Activated CD8-positive, alpha-beta memory T cell treated with anti-CD3 and anti-CD28 coated beads for 48 hours (primary cell): ENCODE results near the gene SH3RF3.

Experiments
- DNase-seq, 3 experiments: peaks; one replicate each; pipeline ENCODE4 v3.0.0-alpha.2; 2020; ENCODE audit warnings: low read depth in 2 of 3, low spot score in 2 of 3

Gene SH3RF3

GRCh38 chr2:109428281-109428680, 299.3 kb downstream of the SH3RF3 start:
- DNase-seq, result no peak

DNA sequence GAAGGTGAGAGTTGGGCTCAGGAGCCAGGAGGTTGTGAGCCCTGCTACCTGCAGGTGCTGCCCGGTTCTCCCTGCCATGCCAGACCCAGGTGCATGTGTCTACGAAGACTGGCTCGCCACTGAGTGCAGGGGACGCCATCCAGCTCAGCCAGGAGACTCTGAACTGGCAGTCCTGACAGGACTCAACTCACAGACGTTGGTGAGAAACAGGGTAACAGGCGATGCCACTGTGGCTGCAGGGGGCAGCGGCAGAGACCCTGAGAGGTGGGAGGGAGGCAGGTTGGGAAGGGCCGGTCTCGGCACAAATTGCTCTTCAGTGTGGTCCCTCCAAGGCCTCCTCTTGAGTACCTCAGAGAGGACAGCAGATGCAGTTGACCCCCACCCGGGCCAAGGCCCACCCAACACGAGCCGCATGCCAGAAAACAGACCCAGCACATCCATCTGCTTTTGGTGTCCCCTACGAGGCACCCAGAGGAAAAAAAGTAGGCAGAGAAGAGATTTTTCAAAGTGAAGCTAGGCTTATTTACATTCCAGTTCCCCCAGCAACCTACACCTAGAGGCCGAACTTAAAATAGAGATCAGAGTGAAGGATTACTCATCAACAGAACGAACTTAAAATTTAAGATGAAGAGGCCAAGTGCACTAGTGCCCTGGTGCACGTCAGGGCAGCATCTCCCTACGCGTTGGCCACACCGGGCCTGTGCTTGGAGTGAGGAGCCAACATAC, 300.0 kb downstream of the SH3RF3 start:
- DNase-seq, result no peak

GRCh38 chr2:109429567-109430328, 300.7 kb downstream of the SH3RF3 start:
- DNase-seq, result no peak

DNA sequence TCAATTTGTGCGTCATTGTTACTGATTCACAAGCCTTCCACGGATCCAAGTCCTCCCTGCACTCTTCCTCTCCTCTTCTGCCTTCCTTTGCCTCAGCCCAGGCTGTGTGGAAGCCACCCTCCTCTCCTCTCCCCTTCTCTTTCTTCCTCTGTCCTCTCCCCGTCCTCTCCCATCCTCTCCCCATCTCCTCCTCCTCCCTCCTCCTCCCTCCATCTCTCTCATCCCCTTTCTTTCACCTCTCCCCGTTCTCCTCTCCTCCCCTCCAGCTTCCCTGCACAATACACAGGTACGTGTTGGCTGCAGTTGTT, 301.3 kb downstream of the SH3RF3 start:
- no peak for DNase-seq

DNA sequence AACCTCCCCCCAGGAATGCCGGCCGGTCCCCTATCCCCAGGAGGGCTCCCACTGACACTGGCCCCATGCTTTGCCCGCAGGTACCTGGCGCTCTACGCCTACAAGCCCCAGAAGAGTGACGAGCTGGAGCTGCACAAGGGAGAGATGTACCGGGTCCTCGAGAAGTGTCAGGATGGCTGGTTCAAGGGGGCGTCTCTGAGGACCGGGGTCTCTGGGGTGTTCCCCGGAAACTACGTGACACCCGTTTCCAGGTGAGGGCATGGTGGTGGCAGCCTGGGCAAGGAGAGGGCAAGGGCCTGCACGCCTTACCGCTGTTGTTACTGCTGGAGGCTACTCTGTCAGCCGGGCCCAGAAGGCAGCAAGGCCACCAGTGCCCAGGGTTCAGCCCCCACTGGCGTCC, 303.4 kb downstream of the SH3RF3 start:
- DNase-seq, result no peak

DNA sequence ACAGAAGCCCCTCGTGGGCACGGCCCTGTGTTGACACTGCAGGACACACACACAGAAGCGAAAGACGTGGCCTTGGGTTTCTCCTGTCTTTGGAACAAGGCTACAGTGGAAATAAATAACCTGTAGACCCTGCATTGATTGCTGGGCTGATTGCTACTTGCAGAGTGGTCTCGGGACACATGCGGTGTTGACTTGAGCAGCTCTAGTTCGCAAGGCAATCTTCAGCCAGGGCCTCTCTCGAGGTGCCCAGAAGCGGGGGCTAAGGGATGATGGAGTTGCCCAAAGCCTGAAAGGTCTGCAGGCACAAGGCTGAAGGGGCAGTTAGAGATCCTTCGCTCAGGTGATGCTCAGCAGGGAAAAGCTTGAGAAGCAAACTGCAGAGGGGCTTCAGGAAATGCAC, 304.5 kb downstream of the SH3RF3 start:
- no peak for DNase-seq

DNA sequence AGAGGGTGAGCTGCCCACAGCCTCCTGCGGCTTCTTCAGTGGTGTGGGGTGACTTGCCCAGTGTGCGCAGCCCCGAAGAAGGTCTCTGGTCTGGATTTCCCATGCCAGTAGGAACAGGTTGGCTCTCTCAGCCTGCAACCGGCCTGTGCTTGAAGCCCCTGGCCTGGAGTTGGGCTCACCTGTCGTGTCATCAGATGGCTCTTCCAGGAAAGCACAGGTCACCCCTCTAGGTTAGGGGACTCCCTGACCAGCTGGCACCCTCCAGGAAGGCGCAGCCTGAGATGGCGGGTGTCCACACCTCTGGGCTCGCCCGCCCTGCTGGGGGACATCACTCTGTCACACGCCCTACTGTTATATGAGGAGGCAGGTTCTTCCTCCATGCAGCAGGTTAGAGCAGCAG, 304.9 kb downstream of the SH3RF3 start:
- no peak for DNase-seq

DNA sequence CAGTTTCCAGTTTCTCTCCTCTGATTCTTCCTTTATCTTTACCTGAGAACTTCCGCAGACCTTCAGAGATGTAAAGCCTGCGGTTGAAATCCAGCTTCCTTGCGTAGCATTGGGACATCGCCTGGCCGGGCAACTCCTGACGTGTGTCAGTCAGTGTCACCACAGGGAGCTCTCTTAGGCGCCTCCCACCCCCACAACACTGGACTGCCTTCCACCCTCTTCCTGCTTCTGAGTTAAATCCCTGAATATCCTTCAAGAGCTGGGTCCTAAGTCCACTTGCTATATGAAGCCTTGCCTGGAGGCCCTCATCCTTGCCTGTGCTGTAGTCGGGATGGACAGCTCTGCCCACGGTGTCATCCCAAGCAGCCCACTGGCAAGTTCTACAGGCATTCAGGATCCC, 305.3 kb downstream of the SH3RF3 start:
- DNase-seq, result no peak

DNA sequence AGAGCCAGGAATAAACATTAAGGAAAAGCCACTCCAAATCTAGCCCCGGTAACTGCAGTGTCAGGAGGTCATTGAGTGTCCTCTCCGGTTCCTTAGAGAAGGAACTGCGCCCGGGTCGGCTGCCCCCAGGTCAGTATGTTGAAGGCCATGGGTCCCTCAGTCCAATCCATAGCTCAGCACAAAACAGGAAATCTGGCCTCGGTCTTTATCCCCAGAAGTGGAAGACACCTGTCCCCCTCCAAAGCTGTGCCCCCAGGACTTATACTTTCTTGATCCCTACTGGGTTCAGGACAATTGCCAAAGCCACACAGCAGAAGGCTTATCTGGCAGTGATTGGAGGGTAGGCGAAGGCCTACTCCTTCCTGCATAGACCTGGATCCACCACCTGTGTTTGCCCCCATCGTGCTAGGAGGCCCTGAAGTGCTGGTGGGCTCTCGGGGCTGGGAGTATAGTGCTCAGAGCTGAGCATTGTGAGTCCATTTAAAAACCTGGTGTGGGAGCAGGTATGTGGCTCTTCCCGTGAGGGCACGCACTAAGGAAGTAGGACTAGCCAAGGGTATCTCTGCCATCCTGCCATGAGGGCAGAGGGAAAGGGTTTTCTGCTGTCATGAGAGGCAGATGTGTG, 306.2 kb downstream of the SH3RF3 start:
- DNase-seq, result no peak

DNA sequence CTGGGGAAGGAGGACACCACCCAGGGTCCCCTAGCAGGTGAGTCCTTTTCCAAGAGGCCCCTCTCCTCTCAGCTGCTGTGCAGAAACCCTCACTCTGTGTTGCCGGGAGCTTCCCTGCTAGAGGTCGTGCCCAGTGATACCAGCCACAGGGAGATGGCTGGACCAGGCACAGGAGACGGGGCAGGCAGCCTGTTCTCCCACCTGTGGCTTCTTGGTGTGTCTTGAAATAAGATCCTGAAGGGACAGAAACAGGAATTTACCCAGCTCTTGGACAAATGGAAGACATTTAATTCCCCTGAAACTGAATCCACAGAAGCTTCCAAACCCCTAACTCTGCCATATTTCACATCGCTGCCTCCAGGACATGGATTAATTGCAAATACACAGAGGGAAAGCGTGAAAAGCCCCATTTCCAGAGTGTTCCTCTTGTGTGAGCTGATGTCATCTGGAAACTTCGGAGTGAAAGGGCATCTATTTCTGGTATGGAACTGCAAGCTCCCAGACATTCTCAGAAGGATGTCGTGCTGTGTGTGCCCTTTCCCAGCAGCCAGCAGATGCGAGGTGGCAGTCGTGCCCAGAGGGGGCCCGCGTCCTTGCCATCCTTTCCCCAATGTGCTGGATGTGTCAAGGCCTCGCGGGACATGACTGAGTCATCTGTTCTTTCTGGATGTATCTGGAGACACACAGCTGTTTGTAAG, 307.0 kb downstream of the SH3RF3 start:
- no peak for DNase-seq

DNA sequence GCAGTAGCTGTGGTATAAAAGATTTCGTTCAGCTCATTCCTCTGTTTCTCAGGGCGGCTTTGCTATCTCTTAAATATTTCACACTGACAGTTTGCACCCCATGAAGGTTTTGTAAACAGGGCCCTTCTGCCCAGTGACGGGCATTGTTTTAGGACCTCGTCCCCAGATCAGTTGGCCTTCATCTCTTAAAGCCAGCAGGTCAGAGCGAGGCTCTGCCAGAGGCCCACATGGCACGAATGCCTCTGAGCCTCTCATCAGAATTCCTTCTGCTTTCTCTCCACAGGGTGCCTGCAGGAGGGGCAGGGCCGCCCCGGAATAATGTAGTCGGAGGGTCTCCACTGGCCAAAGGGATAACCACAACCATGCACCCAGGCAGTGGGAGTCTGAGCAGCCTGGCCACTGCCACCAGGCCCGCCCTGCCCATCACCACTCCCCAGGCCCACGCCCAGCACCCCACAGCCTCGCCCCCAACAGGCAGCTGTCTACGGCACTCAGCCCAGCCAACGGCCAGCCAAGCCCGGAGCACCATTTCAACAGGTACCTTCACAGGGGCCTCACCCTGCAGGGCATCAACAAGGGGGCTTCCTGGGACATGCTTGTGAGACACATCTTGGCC, 307.7 kb downstream of the SH3RF3 start:
- no peak for DNase-seq

DNA sequence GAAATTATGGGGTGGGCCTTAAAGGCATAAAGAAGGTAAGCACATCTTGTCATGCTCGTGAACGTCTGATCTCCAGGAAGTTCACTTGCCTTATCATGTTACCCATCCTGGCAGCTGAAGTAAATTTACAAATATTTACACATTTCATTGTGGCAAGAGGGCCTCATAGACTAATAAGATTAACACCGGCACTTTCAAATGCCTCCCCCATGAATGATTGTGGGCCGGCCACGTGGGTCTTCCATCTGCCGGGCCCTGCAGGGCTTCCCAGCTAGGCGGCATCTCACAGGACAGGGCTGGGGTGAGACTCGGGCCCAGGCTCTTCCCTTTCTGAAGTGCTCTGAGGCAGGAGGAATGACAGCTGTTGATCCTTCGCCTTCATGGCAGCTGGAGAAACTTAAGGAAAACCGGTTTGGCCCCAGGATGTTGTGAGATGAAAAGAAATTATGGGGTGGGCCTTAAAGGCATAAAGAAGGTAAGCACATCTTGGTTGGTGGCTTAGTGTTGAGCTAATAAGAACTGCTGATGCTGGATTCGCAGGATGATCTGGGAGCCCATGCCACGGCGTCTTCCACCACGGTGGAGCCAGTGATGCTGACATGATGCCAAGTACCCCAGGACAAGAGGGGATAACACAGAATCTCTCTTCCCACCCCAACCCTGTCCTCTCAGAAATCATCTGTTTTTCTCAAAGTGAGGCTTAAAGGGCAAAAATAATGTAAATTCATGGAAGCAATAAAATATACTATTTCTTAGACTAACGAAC, 308.5 kb downstream of the SH3RF3 start:
- no peak for DNase-seq

GRCh38 chr2:109438146-109438545, 309.1 kb downstream of the SH3RF3 start:
- no peak for DNase-seq

DNA sequence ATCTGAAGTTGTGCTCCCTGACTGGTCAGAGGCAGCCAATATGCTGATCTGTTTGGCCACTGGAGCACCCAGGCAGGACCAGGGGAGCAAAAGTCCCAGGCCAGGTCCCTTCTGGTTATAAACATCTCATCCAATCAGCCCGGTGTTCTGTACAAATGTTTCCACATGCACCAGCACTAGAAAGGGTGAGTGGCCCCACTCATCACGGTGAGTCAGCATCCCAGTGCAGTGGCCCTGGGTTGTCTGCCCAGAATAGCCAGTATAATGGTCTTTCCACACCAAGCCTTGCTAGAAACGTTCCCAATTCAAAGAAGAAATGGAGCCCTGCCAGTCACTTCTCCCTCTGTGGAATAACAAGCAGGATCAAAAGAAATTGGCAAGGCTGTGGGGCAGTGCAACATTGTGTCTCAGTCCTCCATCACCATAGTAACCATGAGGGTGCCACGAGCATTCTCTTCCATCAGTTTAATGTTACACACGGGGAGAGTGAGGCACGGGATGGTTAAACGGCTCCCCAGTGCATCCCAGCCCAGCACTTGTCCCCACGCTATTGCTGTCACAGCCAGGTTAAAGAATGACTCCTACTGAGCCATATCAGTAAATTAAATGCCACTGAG, 309.9 kb downstream of the SH3RF3 start:
- no peak for DNase-seq

- DNase-seq, result no peak
Observed at GRCh38 chr2:109439390-109439786, 310.4 kb downstream of the SH3RF3 start.

DNA sequence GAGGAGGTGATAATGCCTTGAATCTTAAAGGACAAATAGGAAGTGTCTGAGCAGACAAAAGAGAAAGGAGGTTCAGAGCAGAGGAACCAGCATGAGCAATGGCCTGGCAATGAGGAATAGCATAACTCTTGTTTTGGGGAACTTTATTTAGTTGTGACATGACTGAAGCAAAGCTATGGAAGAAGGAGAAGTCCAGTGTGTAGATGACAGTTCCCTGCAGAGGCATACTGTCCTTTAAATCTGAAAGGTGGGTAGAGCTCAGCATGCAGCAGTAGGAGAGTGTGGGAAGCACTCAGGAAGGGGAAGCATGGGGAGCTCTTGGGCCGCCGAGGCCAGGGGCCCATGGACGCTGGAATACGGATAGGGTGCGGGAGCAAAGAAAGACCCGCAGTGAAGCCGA, 311.0 kb downstream of the SH3RF3 start:
- no peak for DNase-seq

- no peak for DNase-seq
Observed at GRCh38 chr2:109440499-109441156, 311.6 kb downstream of the SH3RF3 start.

- no peak for DNase-seq
Observed at GRCh38 chr2:109442715-109443319, 313.8 kb downstream of the SH3RF3 start.

- no peak for DNase-seq
Observed at GRCh38 chr2:109444916-109445315, 315.9 kb downstream of the SH3RF3 start.
